Left lung (tissue), 10 donors: ENCODE data around the gene HSD3B2. TPM values are rescaled to one million over a fixed set of nuclear protein-coding genes. Genes with fewer than 3 reads are reported as not detected.

Source experiments
- ATAC-seq: fragments of 200-7000 bp; cut with Tn5 transposase; one replicate; pipeline ENCODE4 v1.9.1; 2020; ENCODE audit warnings: moderate library complexity
- DNase-seq, 4 donors: peaks; one replicate each; pipeline ENCODE4 v3.0.0-alpha.2; 2013 to 2020
- H3K27ac ChIP-seq, 2 donors: fragments of 200-600 bp; sonication (generic) in 1 of 2; one replicate each; pipeline versions ENCODE4 v1.5.0 to v1.8.0; 2020 to 2021
- H3K27me3 ChIP-seq, 2 donors: fragments of 200-600 bp; sonication (generic) in 1 of 2; one replicate each; pipeline versions ENCODE4 v1.5.0 to v1.8.0; 2020 to 2021
- H3K36me3 ChIP-seq, 2 donors: fragments of 200-600 bp; sonication (generic) in 1 of 2; one replicate each; pipeline versions ENCODE4 v1.5.0 to v1.8.0; 2020 to 2021
- H3K4me1 ChIP-seq, 2 donors: fragments of 200-600 bp; one replicate each; pipeline ENCODE4 v1.8.0; 2021
- H3K4me3 ChIP-seq, 2 donors: fragments of 200-600 bp; sonication (generic) in 1 of 2; one replicate each; pipeline versions ENCODE4 v1.5.0 to v1.8.0; 2020 to 2021; ENCODE audit warnings: mild to moderate bottlenecking in 1 of 2
- H3K9me3 ChIP-seq, 2 donors: fragments of 200-600 bp; sonication (generic) in 1 of 2; one replicate each; pipeline versions ENCODE4 v1.5.0 to v1.8.0; 2020 to 2021
- CTCF ChIP-seq, 2 donors: fragments of 200-600 bp; sonication (generic) in 1 of 2; IDR thresholded peaks; one replicate each; pipeline versions ENCODE4 v1.5.0 to v1.8.0; 2021; ENCODE audit warnings: antibody characterized with exemption in 2 of 2
- intact Hi-C, 2 donors: fragments of 100-400 bp; cut with DNase I; formaldehyde crosslinking; loops; one replicate each; pipeline versions ENCODE4 v1.11.2 to v1.14.2; 2022
- polyA plus RNA-seq, 6 donors: library from polyadenylated mRNA; unstranded; fragments of 120-200 nt; gene quantifications; one replicate each; pipeline ENCODE4 v1.2.1, GENCODE V29; 2013; ENCODE audit not compliant: insufficient read length in 6 of 6
- total RNA-seq, 2 donors: library from RNA; stranded (reverse); fragmentation: NEBNext Ultra II Directional; extraction: Animal tissue kit (Norgen Biotek cat#: 25700); gene quantifications; one replicate each; pipeline ENCODE4 v1.2.1, GENCODE V29; 2021
- donor health status: DM: no; HTN: yes; CAD: no.
- donor health status: DM: no; HTN: no; CAD: no.

HSD3B2 gene
- total and polyA plus RNA-seq, 8 donors, result 0.17 to 0.18 (median 0.18) TPM; not detected in 5

GRCh38 chr1:119371815-119372214 lies 43.1 kb upstream of the HSD3B2 start:
- TF ChIP-seq CTCF (IDR thresholded peaks at IDR 0.05), result no peak
- intact Hi-C loops, result no loop called here
- Histone ChIP-seq H3K4me1 (no peaks in the 10 kb centered on the region), H3K9me3 (no peaks in the 10 kb centered on the region), H3K4me3 (no peak overlapping the region), H3K27me3 (no peaks in the 10 kb centered on the region), H3K27ac (no peak overlapping the region), H3K36me3 (no peaks in the 10 kb centered on the region)
- DNase-seq (no peak), ATAC-seq (no peak)

- no peaks in the 10 kb centered on the region for H3K27me3 ChIP-seq
- no peaks in the 10 kb centered on the region for H3K4me1 ChIP-seq
- intact Hi-C loops, result no loop called here
- DNase-seq (peak in 2 of 4 donors; percentile 65 to 85), ATAC-seq (peak; percentile 54)
- H3K9me3 ChIP-seq, result no peaks in the 10 kb centered on the region
- TF ChIP-seq CTCF (IDR thresholded peaks at IDR 0.05), result no peak
- H3K36me3 ChIP-seq, result no peaks in the 10 kb centered on the region
- H3K27ac ChIP-seq, result no peak overlapping the region
- H3K4me3 ChIP-seq, result no peak overlapping the region
Measured at GRCh38 chr1:119372503-119373086, 42.4 kb upstream of the HSD3B2 start.

- no peak overlapping the region for H3K27ac ChIP-seq
- no peak overlapping the region for H3K4me3 ChIP-seq
- no peaks in the 10 kb centered on the region for H3K4me1 ChIP-seq
- no peaks in the 10 kb centered on the region for H3K27me3 ChIP-seq
- TF ChIP-seq CTCF (IDR thresholded peaks at IDR 0.05), result no peak
- ATAC-seq (peak; percentile 62), DNase-seq (no peak)
- no peaks in the 10 kb centered on the region for H3K9me3 ChIP-seq
- intact Hi-C loops, result no loop called here
- no peaks in the 10 kb centered on the region for H3K36me3 ChIP-seq
Measured at GRCh38 chr1:119373465-119373864, 41.5 kb upstream of the HSD3B2 start.

GRCh38 chr1:119374208-119374874 lies 40.6 kb upstream of the HSD3B2 start:
- Histone ChIP-seq H3K4me1 (no peaks in the 10 kb centered on the region), H3K36me3 (no peaks in the 10 kb centered on the region), H3K4me3 (no peak overlapping the region), H3K27me3 (no peaks in the 10 kb centered on the region), H3K27ac (no peak overlapping the region), H3K9me3 (no peaks in the 10 kb centered on the region)
- intact Hi-C loops, result no loop called here
- TF ChIP-seq CTCF (IDR thresholded peaks at IDR 0.05), result no peak
- DNase-seq (no peak), ATAC-seq (no peak)

- H3K4me3 ChIP-seq, result no peak overlapping the region
- DNase-seq (no peak), ATAC-seq (no peak)
- H3K36me3 ChIP-seq, result no peaks in the 10 kb centered on the region
- no peaks in the 10 kb centered on the region for H3K9me3 ChIP-seq
- no peaks in the 10 kb centered on the region for H3K27me3 ChIP-seq
- no peak for TF ChIP-seq CTCF (IDR thresholded peaks at IDR 0.05)
- intact Hi-C loops, result no loop called here
- no peaks in the 10 kb centered on the region for H3K4me1 ChIP-seq
- no peak overlapping the region for H3K27ac ChIP-seq
Measured at GRCh38 chr1:119375366-119375765, 39.6 kb upstream of the HSD3B2 start.
